Cardiac muscle cell (in vitro differentiated cells and primary cell): ENCODE measurements around the gene ABHD3. TPM values are rescaled to one million over a fixed set of nuclear protein-coding genes. Genes with fewer than 3 reads are reported as not detected.
"Not testable (repeated sequence)": the region's sequence is repeated elsewhere in the genome, so short reads cannot be mapped to it uniquely, and the experiment has no call there.

ENCODE experiments used
- DNase-seq, 2 donors: peaks; one replicate each; pipeline versions ENCODE4 v3.0.0 to v3.0.0-alpha.2; 2010 to 2017; ENCODE audit warnings: low read depth in 1 of 2, low spot score in 1 of 2
- H3K27ac ChIP-seq: fragments of 200-600 bp; sonication (generic); 2 replicates; pipeline ENCODE4 v1.5.1; 2016
- H3K27me3 ChIP-seq: fragments of 200-600 bp; sonication (generic); 2 replicates; pipeline ENCODE4 v1.6.0; 2016; ENCODE audit warnings: control low read depth
- H3K36me3 ChIP-seq: fragments of 200-600 bp; sonication (generic); 2 replicates; pipeline ENCODE4 v1.5.1; 2016; ENCODE audit warnings: control low read depth
- H3K4me1 ChIP-seq: fragments of 200-600 bp; sonication (generic); 2 replicates; pipeline ENCODE4 v1.8.1; 2017; ENCODE audit warnings: low read depth, mild to moderate bottlenecking, mixed run types
- H3K4me3 ChIP-seq: fragments of 200-600 bp; sonication (generic); 2 replicates; pipeline ENCODE4 v1.5.1; 2016; ENCODE audit warnings: mild to moderate bottlenecking
- H3K9me3 ChIP-seq: fragments of 200-600 bp; sonication (generic); 2 replicates; pipeline ENCODE4 v1.5.1; 2017; ENCODE audit warnings: low read depth, mild to moderate bottlenecking, control low read depth
- polyA plus RNA-seq: library from polyadenylated mRNA; unstranded; fragments of >200 nt; fragmentation: Nextera tagmentation; extraction: Ambion mirVana; gene quantifications from 2 replicates; pipeline ENCODE4 v1.2.1, GENCODE V29; 2016
- total RNA-seq: library from RNA; depleted of rRNA; stranded (reverse); fragments of >200 nt; gene quantifications from 2 replicates; pipeline ENCODE4 v1.2.3, GENCODE V29; 2016
- TF ChIP-seq, protein P1 (sequence below): IDR thresholded peaks from 2 replicates; pipeline ENCODE4 v1.5.1; 2012; ENCODE audit warnings: low read depth, mild to moderate bottlenecking, low read length

The ABHD3 gene
- total and polyA plus RNA-seq, 2 experiments from 2014 or later, result 5.2 to 10.9 TPM

DNA sequence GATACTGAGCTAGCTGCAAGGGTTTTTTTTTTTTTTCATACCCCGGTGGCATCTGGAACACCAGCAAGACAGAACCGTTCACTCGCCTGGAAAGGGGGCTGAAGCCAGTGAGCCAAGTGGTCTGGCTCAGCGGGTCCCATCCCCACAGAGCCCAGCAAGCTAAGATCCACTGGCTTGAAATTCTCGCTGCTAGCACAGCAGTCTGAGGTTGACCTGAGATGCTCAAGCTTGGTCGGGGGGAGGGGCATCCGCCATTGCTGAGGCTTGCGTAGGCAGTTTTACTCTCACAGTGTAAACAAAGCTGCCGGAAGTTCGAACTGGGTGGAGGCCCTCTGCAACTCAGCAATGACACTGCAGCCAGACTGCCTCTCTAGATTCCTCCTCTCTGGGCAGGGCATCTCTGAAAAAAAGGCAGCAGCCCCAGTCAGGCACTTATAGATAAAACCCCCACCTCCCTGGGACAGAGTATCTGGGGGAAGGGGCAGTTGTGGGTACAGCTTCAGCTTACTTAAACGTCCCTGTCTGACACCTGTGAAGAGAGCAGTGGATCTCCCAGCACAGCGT lies 31.0 kb upstream of the ABHD3 start:
- H3K27ac ChIP-seq, result no peak overlapping the region
- no peaks in the 10 kb centered on the region for H3K27me3 ChIP-seq
- H3K36me3 ChIP-seq, result no peaks in the 10 kb centered on the region
- TF ChIP-seq, protein P1, sequence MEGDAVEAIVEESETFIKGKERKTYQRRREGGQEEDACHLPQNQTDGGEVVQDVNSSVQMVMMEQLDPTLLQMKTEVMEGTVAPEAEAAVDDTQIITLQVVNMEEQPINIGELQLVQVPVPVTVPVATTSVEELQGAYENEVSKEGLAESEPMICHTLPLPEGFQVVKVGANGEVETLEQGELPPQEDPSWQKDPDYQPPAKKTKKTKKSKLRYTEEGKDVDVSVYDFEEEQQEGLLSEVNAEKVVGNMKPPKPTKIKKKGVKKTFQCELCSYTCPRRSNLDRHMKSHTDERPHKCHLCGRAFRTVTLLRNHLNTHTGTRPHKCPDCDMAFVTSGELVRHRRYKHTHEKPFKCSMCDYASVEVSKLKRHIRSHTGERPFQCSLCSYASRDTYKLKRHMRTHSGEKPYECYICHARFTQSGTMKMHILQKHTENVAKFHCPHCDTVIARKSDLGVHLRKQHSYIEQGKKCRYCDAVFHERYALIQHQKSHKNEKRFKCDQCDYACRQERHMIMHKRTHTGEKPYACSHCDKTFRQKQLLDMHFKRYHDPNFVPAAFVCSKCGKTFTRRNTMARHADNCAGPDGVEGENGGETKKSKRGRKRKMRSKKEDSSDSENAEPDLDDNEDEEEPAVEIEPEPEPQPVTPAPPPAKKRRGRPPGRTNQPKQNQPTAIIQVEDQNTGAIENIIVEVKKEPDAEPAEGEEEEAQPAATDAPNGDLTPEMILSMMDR, result no peak
- no peak overlapping the region for H3K4me3 ChIP-seq
- peaks cover 3% of the 10 kb centered on the region for H3K4me1 ChIP-seq
- H3K9me3 ChIP-seq, result no peaks in the 10 kb centered on the region
- peak in 1 of 2 donors; percentile 59 for DNase-seq

- TF ChIP-seq, protein P1, result no peak
- H3K36me3 ChIP-seq, result no peaks in the 10 kb centered on the region
- H3K4me3 ChIP-seq, result no peak overlapping the region
- H3K4me1 ChIP-seq, result peaks cover 3% of the 10 kb centered on the region
- no peak for DNase-seq
- H3K27ac ChIP-seq, result no peak overlapping the region
- H3K27me3 ChIP-seq, result no peaks in the 10 kb centered on the region
- no peaks in the 10 kb centered on the region for H3K9me3 ChIP-seq
Observed at GRCh38 chr18:21733011-21733410, 28.4 kb upstream of the ABHD3 start.

DNA sequence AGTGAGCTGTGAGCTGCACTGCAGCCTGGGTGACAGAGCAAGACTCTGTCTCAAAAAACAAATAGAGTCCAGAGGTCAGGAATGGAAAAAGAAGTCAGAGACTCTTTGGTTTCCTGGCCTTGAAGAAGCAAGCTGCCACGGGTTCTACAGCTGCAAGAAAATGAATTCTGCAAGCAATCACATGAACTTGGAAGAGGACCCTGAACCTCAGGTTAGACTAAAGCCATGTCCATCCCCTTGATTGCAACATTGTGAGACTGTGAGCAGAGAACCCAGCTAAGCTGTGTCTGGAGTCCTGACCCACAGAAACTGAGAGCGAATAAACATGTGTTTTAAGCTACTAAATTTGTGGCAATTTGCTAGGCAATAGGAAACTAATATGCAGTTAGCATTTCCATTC lies 23.1 kb upstream of the ABHD3 start:
- TF ChIP-seq, protein P1, result no peak
- H3K36me3 ChIP-seq, result no peaks in the 10 kb centered on the region
- H3K4me3 ChIP-seq, result no peak overlapping the region

DNA sequence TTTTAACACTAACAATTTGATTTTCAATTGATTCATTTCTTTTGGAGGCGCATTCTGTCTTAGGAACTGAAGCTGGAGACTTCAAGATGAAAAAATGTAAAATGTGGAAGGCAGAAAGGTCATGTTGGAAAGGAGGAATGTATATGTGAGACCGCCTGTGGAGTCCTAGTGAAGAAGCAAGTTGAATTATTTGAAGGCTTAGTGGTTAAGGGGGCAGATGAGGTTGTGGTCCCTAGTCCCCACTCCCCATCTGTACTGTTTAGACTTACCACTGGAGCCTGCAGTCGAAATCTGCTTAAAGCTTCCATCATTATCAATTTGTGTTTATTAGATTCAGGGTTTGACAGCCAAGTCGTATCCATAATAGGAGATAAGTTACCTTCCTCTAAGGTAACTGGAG lies 20.6 kb upstream of the ABHD3 start:
- no peak overlapping the region for H3K27ac ChIP-seq
- DNase-seq, result no peak

More for the DNA sequence above, 23.1 kb upstream of the ABHD3 start:
- no peaks in the 10 kb centered on the region for H3K27me3 ChIP-seq
- H3K4me1 ChIP-seq, result no peaks in the 10 kb centered on the region
- no peak for DNase-seq
- H3K27ac ChIP-seq, result no peak overlapping the region
- H3K9me3 ChIP-seq, result no peaks in the 10 kb centered on the region

GRCh38 chr18:21722687-21723086 lies 18.1 kb upstream of the ABHD3 start:
- Histone ChIP-seq H3K9me3 (no peaks in the 10 kb centered on the region), H3K36me3 (no peaks in the 10 kb centered on the region), H3K27me3 (no peaks in the 10 kb centered on the region), H3K4me3 (no peak overlapping the region), H3K4me1 (no peaks in the 10 kb centered on the region), H3K27ac (no peak overlapping the region)
- TF ChIP-seq, protein P1, result no peak
- DNase-seq, result no peak

More for the DNA sequence above, 20.6 kb upstream of the ABHD3 start:
- H3K4me1 ChIP-seq, result no peaks in the 10 kb centered on the region
- H3K27me3 ChIP-seq, result no peaks in the 10 kb centered on the region
- no peak overlapping the region for H3K4me3 ChIP-seq
- no peaks in the 10 kb centered on the region for H3K36me3 ChIP-seq
- TF ChIP-seq, protein P1, result no peak
- H3K9me3 ChIP-seq, result no peaks in the 10 kb centered on the region

DNA sequence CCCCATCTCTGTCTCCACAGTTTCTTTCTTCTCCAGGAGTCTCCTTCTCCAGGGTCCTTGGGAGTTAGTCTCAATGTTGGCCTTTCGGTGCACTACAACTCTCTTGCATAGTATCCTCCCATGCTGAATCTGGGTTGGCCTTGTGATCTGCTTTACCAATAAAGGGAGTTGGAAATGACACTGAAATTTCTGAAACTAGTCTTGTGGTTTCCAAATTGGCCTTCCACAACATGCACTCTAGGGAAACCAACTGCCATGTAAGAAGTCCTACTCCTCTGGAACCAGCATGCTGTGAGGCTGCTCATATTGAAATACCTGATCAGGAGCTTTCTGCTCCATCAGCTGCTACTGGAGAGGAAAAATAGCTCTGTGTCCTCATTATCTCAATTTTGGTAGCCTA lies 9.9 kb upstream of the ABHD3 start:
- no peaks in the 10 kb centered on the region for H3K36me3 ChIP-seq
- TF ChIP-seq, protein P1, result no peak
- H3K27me3 ChIP-seq, result no peaks in the 10 kb centered on the region
- DNase-seq, result no peak
- H3K4me1 ChIP-seq, result no peaks in the 10 kb centered on the region
- no peak overlapping the region for H3K27ac ChIP-seq
- H3K9me3 ChIP-seq, result no peaks in the 10 kb centered on the region
- no peak overlapping the region for H3K4me3 ChIP-seq

DNA sequence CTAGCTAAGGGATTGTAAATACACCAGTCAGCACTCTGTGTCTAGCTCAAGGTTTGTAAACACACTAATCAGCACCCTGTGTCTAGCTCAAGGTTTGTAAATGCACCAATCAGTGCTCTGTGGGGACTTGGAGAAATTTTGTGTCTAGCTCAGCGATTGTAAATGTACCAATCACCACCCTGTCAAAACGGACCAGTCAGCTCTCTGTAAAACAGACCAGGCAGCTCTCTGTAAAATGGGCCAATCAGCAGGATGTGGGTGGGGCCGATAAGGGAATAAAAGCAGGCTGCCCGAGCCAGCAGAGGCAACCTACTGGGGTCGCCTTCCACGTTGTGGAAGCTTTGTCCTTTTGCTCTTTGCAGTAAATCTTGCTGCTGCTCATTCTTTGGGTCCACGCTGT lies 2.6 kb upstream of the ABHD3 start:
- H3K27me3 ChIP-seq, H3K9me3 ChIP-seq, H3K4me3 ChIP-seq, DNase-seq, H3K36me3 ChIP-seq, H3K27ac ChIP-seq, H3K4me1 ChIP-seq: not testable (repeated sequence)
